Measurements from ENCODE around the gene MDGA2. TPM values are rescaled to one million over a fixed set of nuclear protein-coding genes. Genes with fewer than 3 reads are reported as not detected.

Gene MDGA2
- total RNA-seq, 2 donors from 2014 or later: 0.82 to 8.8 TPM

DNA sequence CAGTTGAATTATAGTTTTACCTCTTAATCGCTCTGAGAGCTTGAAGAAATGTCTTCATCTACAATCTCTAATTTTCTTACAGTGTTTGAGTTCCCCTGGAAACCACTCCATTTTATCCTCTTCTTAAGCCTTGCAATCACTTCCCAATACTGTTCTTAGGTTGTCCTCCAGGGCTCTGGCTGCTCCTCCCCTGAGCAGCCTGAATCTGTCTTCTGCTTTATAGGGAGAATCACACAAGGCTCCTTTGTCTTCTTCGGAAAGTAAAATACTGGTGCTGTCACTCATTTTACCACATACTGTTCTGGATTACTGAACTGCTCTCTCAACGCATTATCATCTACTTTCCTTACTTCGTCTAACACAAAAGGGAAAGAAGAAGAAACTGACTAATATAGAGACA, 133.7 kb downstream of the MDGA2 start:
- H3K36me3 Mint-ChIP-seq (ENCODE audit: low read depth): no peaks in the 10 kb centered on the region
- peaks cover 7% of the 10 kb centered on the region for H3K4me1 Mint-ChIP-seq
- Histone ChIP-seq H3K27me3 (ENCODE audit: control insufficient read depth, insufficient read depth, low read length, poor library complexity, severe bottlenecking) (no peaks in the 10 kb centered on the region), H3K4me3 (ENCODE audit: low read length) (no peak overlapping the region), H3K4me1 (ENCODE audit: control insufficient read depth, insufficient read depth, low read length) (no peaks in the 10 kb centered on the region), H3K36me3 (ENCODE audit: control insufficient read depth, insufficient read depth, low read length) (no peaks in the 10 kb centered on the region), H3K27ac (ENCODE audit: low read depth, low read length) (peak overlapping the region; percentile 45), H3K9me3 (ENCODE audit: control insufficient read depth, low read length) (no peaks in the 10 kb centered on the region), H3K9ac (ENCODE audit: extremely low read depth, low read length, poor library complexity, severe bottlenecking) (no peak overlapping the region)
- DNase-seq: no peak
- H3K4me3 Mint-ChIP-seq: no peak overlapping the region
- H3K27me3 Mint-ChIP-seq (ENCODE audit: insufficient read depth): no peaks in the 10 kb centered on the region
- H3K27ac Mint-ChIP-seq: no peak overlapping the region
- no peaks in the 10 kb centered on the region for H3K9me3 Mint-ChIP-seq
- TF ChIP-seq, protein P1, sequence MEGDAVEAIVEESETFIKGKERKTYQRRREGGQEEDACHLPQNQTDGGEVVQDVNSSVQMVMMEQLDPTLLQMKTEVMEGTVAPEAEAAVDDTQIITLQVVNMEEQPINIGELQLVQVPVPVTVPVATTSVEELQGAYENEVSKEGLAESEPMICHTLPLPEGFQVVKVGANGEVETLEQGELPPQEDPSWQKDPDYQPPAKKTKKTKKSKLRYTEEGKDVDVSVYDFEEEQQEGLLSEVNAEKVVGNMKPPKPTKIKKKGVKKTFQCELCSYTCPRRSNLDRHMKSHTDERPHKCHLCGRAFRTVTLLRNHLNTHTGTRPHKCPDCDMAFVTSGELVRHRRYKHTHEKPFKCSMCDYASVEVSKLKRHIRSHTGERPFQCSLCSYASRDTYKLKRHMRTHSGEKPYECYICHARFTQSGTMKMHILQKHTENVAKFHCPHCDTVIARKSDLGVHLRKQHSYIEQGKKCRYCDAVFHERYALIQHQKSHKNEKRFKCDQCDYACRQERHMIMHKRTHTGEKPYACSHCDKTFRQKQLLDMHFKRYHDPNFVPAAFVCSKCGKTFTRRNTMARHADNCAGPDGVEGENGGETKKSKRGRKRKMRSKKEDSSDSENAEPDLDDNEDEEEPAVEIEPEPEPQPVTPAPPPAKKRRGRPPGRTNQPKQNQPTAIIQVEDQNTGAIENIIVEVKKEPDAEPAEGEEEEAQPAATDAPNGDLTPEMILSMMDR (conservative IDR thresholded peaks at IDR 0.05): peak; percentile 42
- 68% methylated on average over 2 of the region's 4 CpGs; no CpG with 5 or more reads in 1 of the 2 experiments for WGBS, 2 experiments (ENCODE audit: insufficient coverage in 1 of 2, insufficient read length in 1 of 2)

DNA sequence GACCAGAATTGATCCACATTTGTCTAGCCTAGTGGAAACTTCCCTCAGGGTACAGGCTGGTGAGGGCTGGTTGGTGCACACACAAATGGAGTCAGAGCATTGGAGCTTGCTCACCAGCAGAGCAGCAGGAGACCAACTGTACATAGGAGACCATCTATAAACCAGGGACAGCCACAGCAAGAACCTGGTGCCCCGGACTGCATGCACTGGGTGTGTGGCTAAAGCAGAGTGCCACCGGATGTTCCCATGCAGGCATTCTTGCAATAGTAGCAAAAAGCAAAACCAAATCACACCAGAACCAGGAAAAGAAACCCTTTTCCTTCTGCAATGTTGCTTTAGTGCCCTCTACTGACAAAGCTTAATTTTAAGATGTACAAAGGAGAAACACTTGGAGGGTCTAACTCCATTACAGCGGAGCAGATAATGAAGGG, 136.4 kb downstream of the MDGA2 start:
- Histone ChIP-seq H3K4me3 (ENCODE audit: low read length) (no peak overlapping the region), H3K27ac (ENCODE audit: low read depth, low read length) (no peak overlapping the region), H3K9ac (ENCODE audit: extremely low read depth, low read length, poor library complexity, severe bottlenecking) (no peak overlapping the region), H3K9me3 (ENCODE audit: control insufficient read depth, low read length) (no peaks in the 10 kb centered on the region), H3K4me1 (ENCODE audit: control insufficient read depth, insufficient read depth, low read length) (no peaks in the 10 kb centered on the region), H3K27me3 (ENCODE audit: control insufficient read depth, insufficient read depth, low read length, poor library complexity, severe bottlenecking) (no peaks in the 10 kb centered on the region), H3K36me3 (ENCODE audit: control insufficient read depth, insufficient read depth, low read length) (no peaks in the 10 kb centered on the region)
- H3K9me3 Mint-ChIP-seq: no peaks in the 10 kb centered on the region
- no peaks in the 10 kb centered on the region for H3K36me3 Mint-ChIP-seq (ENCODE audit: low read depth)
- H3K27me3 Mint-ChIP-seq (ENCODE audit: insufficient read depth): no peaks in the 10 kb centered on the region
- no peak overlapping the region for H3K27ac Mint-ChIP-seq
- 55 to 62% methylated on average over 3 of the region's 3 CpGs for WGBS, 2 experiments (ENCODE audit: insufficient coverage in 1 of 2, insufficient read length in 1 of 2)
- DNase-seq: peak; percentile 71
- peaks cover 13% of the 10 kb centered on the region for H3K4me1 Mint-ChIP-seq
- H3K4me3 Mint-ChIP-seq: no peak overlapping the region
- TF ChIP-seq, protein P1 (conservative IDR thresholded peaks at IDR 0.05): peak; percentile 70

DNA sequence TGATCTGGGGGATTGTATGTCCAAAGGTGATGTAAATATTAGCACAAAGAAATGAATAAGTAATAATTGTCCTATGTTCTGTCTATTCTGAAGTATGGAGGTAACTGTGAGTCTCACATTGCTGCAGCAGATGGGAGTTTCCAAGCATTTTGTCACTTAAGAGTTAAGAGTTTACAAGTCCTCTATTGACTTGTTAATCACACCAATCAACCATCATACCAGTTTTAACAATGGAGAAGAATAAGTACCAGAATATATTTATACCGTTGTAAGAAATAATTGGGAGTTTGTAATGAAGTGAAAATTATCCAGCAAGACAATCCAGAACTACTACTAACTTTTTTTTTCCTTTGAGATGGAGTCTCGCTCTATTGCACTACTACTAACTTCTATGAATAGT, 139.1 kb downstream of the MDGA2 start:
- no peaks in the 10 kb centered on the region for H3K4me1 ChIP-seq (ENCODE audit: control insufficient read depth, insufficient read depth, low read length)
- H3K9me3 Mint-ChIP-seq: no peaks in the 10 kb centered on the region

More for the DNA sequence above, 139.1 kb downstream of the MDGA2 start:
- WGBS, 2 experiments (ENCODE audit: insufficient coverage in 1 of 2, insufficient read length in 1 of 2): 80% methylated on average over 1 of the region's 2 CpGs; no CpG with 5 or more reads in 1 of the 2 experiments
- no peak overlapping the region for H3K4me3 Mint-ChIP-seq
- H3K27ac Mint-ChIP-seq: no peak overlapping the region
- DNase-seq: no peak
- H3K4me1 Mint-ChIP-seq: peaks cover 11% of the 10 kb centered on the region
- H3K4me3 ChIP-seq (ENCODE audit: low read length): no peak overlapping the region
- no peak overlapping the region for H3K27ac ChIP-seq (ENCODE audit: low read depth, low read length)
- no peaks in the 10 kb centered on the region for H3K27me3 Mint-ChIP-seq (ENCODE audit: insufficient read depth)
- H3K36me3 ChIP-seq (ENCODE audit: control insufficient read depth, insufficient read depth, low read length): no peaks in the 10 kb centered on the region
- H3K36me3 Mint-ChIP-seq (ENCODE audit: low read depth): no peaks in the 10 kb centered on the region
- no peak overlapping the region for H3K9ac ChIP-seq (ENCODE audit: extremely low read depth, low read length, poor library complexity, severe bottlenecking)
- TF ChIP-seq, protein P1 (conservative IDR thresholded peaks at IDR 0.05): no peak
- H3K27me3 ChIP-seq (ENCODE audit: control insufficient read depth, insufficient read depth, low read length, poor library complexity, severe bottlenecking): no peaks in the 10 kb centered on the region
- H3K9me3 ChIP-seq (ENCODE audit: control insufficient read depth, low read length): no peaks in the 10 kb centered on the region
